Non-pigmented ciliary epithelial cell (primary cell): ENCODE results near the gene PELI2.

ENCODE experiments used
- DNase-seq: peaks from one replicate; pipeline ENCODE4 v3.0.0-alpha.2; 2010; ENCODE audit warnings: low read depth

The PELI2 gene

GRCh38 chr14:56244138-56244789 lies 126.1 kb downstream of the PELI2 start:
- DNase-seq, result peak; percentile 73

- no peak for DNase-seq
Observed at GRCh38 chr14:56247495-56248200, 129.4 kb downstream of the PELI2 start.

- DNase-seq, result no peak
Observed at GRCh38 chr14:56248442-56248841, 130.2 kb downstream of the PELI2 start.

- no peak for DNase-seq
Observed at GRCh38 chr14:56261046-56261445, 142.8 kb downstream of the PELI2 start.

- DNase-seq, result no peak
Observed at GRCh38 chr14:56262530-56262929, 144.3 kb downstream of the PELI2 start.

- no peak for DNase-seq
Observed at GRCh38 chr14:56268039-56268438, 149.8 kb downstream of the PELI2 start.

GRCh38 chr14:56268673-56269072 lies 150.5 kb downstream of the PELI2 start:
- no peak for DNase-seq

- DNase-seq, result no peak
Observed at GRCh38 chr14:56270921-56271320, 152.7 kb downstream of the PELI2 start.

GRCh38 chr14:56271970-56272369 lies 153.8 kb downstream of the PELI2 start:
- DNase-seq, result peak; percentile 65

GRCh38 chr14:56273155-56273554 lies 154.9 kb downstream of the PELI2 start:
- no peak for DNase-seq

GRCh38 chr14:56273951-56274350 lies 155.7 kb downstream of the PELI2 start:
- DNase-seq, result no peak

GRCh38 chr14:56274556-56274955 lies 156.3 kb downstream of the PELI2 start:
- no peak for DNase-seq

- no peak for DNase-seq
Observed at GRCh38 chr14:56276108-56276507, 157.9 kb downstream of the PELI2 start.

GRCh38 chr14:56278383-56278782 lies 160.2 kb downstream of the PELI2 start:
- no peak for DNase-seq

GRCh38 chr14:56280843-56281242 lies 162.6 kb downstream of the PELI2 start:
- DNase-seq, result no peak

- no peak for DNase-seq
Observed at GRCh38 chr14:56282179-56282578, 164.0 kb downstream of the PELI2 start.

- DNase-seq, result no peak
Observed at GRCh38 chr14:56284641-56285040, 166.4 kb downstream of the PELI2 start.

GRCh38 chr14:56289155-56289554 lies 170.9 kb downstream of the PELI2 start:
- DNase-seq, result no peak

GRCh38 chr14:56290195-56290594 lies 172.0 kb downstream of the PELI2 start:
- no peak for DNase-seq

- no peak for DNase-seq
Observed at GRCh38 chr14:56292970-56293369, 174.8 kb downstream of the PELI2 start.

- DNase-seq, result no peak
Observed at GRCh38 chr14:56293506-56293905, 175.3 kb downstream of the PELI2 start.

GRCh38 chr14:56294128-56294527 lies 175.9 kb downstream of the PELI2 start:
- no peak for DNase-seq

- DNase-seq, result no peak
Observed at GRCh38 chr14:56295743-56296142, 177.5 kb downstream of the PELI2 start.

- DNase-seq, result no peak
Observed at GRCh38 chr14:56297449-56297848, 179.2 kb downstream of the PELI2 start.
